ENCODE measurements around the gene CCDC9.

Gene CCDC9

DNA sequence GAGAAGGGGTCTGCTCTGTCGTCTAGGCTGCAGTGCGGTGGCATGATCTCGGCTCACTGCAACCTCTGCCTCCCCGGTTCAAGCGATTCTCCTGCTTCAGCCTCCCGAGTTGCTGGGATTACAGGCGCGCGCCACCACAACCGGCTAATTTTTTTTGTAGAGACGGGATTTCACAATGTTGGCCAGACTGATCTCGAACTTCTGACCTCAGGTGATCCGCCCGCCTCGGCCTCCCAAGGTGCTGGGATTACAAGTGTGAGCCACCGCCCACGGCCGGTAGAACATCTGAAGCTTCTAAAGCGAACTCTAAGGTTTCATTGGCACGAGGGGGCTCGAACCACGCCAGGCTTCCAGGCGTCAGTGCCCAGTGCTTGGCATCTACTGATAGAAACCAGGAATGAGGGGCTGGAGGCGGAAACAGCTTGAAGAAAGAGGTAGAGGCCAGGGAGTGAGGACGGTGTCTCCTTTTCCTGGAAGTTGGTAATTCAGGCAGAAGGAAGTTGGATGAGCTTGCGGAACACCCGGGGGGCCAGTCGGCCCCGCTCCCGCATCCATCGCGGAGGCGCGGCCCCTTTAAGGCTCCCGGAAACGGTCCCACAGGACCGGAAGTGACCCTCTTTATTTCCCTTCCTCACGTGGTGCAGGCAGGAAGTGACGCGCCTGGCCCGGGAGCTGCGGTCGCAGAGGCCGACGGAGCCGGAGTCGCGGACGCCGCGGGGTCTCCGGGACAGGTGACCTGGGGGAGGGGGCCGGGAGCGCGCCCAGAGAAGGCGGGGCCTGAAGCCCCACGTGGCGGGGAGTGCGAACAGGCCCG lies at the start of gene CCDC9:
TSS of gene CCDC9 (plus strand) at position 647 of the 814 bp plus-strand sequence. CDS start 1,876 bp downstream, outside the sequence.
- peak; percentile 57 for DNase-seq

DNA sequence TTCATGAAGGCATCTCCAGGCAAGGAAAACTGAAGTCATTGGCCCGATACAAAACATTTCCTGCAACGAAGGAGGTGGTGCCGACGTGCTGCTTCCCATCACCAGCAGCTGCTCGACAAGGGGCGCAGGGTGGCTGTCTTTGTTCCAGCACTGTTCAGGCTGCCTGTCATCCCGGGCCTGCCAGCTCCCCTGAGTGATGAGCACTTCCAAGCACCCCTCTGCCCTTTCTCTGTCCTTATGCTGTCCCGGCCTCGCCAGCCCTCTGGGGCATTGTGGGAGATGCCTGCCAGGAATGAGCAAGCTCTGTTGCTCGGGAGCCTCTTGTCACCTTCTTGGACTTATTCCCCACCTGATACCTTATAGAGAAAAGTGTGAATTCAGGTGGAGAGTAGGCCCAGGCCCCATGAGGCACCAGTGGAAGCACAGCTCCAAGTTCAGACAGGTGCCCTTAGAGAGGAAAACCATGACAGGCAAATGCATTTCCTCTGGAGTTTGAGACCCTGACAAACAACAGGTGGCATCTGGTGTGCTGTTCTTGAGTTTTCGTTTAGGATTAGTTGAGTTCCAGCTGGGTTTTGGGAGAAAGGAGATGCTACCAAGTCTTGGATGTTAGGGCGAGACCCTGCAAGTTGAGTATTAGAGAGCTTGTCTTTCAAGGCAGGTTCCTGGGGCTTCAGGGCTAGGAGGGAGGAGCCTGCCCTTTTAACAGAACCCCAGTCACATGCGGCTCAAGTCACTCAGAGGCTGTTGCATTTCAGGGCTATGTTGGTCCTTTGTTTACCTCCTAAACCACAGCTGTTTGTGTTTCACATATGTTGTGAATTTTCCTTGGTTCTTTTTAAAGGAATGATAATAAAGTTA lies 46.8 kb upstream of the CCDC9 start:
- DNase-seq: no peak

DNA sequence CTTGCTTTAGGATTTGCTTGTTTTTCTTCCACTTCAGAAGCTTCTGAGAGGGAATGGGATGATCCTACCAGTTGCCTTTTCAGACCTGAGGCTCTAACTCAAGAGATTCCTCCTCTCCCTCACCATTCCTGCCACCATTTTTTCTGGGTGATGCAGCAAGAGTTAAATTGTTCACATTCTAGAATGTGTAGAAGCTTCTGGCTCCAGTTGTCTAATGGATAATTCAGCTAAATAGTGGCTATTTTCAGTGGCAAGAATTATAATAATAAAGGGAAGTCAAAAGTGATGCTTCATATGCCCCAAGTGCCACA lies 46.2 kb upstream of the CCDC9 start:
- DNase-seq: no peak

DNA sequence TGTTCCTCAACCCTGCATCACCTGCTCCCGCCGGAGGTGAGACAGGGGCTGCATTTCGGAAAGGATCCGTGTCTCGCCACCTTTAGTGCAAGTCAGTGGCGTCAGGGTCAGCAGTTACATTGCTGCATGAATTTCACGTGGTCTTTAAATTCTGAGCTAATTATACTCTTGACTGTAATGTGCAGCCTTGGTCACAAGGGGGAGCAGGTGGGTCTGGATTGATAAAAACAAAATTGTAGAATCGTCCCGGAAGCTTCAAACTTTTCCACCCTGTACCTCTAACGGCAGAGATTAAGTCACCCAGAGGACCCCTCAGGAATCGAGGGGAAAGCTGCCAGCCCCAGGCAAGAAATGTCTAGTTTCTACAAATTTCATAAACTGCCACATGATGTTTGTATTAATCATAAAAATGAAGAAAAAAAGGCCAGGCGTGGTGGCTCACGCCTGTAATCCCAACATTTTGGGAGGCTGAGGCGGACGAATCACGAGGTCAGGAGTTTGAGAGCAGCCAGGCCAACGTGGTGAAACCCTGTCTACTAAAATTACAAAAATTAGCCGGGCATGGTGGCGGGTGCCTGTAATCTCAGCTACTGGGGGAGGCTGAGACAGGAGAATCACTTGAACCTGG lies 45.5 kb upstream of the CCDC9 start:
- no peak for DNase-seq

DNA sequence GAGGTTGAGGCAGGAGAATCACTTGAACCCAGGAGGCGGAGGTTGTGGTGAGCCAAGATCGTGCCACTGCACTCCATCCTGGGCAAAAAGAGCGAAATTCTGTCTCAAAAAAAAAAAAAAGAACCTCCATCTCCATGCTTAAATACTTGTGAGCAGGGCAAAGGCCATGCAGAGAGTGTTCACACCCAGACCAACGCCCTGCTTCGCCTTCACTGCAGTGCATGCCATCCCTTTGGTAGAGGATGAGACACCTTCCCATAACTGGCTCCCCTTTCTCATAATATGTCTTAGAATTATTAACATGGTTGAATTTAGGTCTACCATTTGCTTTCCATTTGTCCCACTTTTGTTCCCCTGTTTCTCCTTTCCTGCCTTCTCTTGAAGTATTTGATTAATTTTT lies 40.7 kb upstream of the CCDC9 start:
- no peak for DNase-seq

DNA sequence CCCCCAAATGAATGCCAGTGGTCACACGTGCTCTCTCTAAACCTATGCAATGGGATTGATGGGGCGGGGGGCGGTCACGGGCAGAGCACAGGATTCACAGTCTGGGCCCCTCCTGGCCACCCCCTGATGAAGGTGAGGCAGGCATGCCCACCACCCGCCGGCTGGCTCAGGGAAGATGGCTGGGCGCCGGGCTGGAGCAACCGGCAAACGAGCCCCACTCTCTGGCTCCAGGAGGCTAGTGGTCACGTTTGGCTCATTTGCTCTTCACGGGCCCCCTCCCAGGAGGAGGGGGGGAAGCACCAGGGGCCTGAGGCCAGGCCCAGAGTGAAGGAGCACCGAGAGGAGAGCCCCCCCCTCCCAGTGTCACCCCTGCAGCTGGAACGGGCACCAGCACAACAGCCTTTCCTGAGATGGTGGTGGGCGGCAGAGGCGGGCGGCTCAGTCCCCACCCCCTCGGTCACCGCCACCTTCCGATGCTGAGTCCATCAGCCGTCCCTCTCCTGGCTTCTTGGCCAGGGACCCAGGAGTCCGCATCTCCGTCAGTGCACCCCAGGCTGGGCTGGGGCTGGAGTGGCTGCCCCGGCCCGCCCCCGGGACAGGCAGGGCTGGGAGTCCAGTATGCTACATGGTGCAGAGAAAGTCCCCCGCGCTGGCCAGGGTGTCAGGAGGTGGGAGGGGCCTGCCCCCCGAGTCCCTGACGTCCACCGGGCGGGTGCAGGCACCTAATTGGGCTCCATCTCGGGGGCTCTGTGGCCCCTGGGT lies 35.1 kb upstream of the CCDC9 start:
- no peak for DNase-seq

DNA sequence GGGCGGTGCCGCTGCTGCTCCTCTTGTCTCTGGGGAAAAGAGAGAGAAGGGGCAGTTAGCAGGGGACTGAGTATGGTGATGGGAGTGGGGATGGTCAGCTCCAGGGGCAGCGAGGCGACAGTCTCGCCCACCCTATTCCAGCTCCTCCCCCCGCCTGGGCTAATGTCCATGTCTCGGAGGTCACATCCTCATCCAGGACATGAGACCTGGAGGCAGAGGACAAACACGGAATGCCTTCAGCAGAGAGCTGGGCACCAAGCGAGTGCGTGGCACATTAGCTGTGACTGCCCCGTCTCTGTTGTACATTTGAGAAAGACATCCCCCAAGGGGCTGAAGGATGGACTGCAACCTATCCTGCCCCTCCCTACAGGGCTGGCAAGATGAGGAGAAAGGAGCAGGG lies 34.4 kb upstream of the CCDC9 start:
- no peak for DNase-seq

DNA sequence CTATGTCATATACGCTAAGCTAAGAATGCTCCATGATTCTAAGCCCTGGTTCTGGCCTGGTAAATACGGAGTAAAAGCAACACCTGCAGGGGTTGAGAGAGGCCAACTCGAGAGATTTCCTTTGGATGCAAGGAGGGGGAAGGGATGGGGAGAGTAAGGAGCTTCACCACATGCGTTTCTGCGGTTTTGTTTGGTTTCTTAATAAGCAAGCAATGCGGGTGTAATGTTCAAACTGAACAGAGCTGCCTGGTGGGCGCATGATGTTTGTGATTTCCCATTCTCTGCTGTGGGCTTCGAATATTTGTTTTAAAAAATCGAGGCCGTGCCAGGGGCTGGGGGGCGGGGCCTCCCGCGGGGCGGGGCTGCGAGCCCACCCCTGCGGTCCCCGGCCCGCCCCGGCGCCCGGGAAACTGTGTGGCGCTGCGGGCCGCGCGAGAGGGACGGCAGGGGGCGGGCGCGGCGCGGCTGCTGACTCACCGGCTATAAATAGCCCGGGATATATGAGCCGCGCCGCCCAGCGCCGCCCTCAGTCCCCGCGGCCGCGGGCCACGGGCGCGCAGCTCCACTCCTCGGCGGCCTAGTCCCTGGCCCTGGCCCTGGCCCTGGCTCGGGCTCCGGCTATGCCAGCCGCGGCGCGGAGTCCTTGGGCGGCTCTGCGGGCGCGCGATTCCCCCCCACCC lies 30.4 kb upstream of the CCDC9 start:
- peak; percentile 33 for DNase-seq

DNA sequence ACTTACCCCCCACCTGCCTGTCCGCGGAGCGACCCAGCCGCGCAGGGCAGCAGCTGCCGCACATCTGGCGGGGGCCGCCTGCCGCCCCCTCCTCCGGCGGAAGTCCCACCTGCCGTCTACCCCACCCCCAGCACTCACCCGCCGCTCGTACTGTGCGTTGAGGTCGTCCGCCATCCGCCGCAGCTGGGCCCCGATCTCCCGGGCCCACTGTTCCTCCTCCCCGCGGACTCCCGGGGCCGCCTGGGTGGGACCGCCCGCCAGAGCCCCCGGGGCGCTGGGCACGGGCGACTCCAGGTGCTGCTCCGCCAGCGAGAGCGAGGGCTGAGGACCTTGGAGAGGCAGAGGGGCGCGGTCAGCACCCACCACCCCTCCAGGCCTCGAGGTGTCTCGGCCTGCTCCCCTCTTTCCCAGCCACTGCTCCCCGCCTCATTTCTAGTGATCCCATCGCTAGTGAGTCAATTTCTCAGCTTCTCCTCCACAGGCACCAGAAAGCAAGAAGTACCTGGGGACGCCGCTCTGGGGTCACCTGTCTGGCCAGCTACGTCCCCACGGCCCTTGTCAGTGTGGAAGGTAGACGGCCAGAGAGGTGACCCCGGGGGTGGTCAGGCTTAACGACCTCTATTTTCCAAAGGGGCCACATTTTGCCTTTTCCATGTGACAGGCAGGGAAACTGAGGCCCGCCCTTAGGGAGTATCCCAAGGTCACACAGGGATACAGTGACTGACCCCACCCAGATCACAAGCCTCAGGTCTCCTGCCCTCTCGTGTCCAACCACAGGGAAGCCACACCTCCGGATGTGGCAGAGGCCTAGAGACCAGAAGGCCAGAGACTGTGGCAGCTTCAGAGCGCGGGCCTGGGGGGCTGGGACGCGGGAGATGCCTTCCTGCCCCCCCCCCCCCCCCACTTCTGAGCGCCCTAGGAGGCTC lies 29.6 kb upstream of the CCDC9 start:
- no peak for DNase-seq

DNA sequence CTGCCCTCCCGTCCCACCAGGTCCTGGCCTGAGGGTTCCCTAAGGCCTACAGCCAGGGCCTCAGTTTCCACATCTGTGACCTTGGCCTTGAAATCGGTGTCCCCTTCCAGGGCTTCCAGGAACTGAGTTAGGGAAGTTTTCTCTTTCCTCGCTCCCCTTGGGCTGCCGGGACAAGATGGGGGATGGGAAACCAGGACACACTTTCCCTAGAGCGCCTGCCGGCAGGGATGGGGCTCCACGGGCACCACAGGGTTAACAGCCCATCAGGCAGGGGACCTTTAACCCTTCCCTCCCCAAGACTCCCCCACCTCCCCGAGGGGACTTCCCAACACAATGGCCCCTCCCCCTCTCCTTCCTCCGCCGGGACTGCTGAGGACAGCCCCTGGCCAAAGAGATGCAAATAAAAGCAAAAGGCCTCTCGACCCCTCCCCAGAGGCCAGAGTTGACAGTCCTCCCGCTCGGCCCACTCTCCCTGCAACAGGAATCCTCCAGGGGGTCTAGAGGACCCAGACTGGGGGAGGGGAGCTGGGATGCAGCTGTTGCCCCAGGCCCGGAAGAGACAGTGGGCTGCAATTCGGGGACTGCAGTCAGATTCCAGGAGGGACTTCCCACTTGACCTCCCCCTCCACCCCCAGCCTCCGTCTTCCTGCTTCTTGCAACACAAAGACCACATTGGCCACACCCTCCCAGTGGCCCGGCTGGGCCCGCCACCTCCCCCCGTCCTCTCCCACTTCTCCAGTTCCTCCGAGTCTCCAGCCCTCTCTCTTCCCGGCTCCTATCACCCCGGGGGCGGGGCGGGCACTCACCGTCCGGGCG lies 28.8 kb upstream of the CCDC9 start:
- DNase-seq: no peak

DNA sequence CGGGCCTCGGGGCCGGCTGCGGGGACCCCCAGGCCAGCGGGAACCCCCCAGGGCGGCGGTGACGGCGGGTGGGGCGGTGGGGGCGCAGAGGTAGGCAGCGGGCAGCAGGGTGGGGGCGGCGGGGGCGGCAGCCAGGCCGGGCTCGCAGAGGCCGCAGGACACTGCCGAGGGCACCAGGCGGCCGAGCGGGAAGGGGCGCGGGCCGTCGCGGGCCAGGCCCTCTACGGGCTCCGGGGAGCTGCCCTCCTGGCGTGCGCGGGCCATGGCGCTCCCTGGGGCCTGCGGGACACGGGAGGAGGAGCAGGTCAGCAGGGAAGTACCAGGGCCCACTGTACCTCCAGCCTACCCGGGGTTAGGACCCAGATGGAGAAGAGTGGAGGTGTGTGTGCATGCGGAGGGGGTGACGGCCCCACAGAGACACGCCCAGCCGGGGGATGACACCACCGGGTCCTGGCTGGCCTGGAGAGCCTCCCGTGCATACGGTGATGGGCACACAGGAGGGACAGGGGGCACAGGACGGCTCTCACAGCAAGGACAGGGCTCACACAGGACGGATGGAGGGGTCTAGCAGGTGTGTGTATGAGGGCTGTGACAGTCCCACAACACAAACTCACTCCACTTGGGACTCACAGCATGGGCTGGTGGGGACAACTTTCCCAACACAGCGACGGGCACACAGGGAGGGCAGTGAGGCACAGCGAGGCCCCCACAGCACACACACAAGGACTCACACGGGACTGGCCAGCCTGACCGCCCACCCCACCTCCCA lies 28.0 kb upstream of the CCDC9 start:
- DNase-seq: no peak

DNA sequence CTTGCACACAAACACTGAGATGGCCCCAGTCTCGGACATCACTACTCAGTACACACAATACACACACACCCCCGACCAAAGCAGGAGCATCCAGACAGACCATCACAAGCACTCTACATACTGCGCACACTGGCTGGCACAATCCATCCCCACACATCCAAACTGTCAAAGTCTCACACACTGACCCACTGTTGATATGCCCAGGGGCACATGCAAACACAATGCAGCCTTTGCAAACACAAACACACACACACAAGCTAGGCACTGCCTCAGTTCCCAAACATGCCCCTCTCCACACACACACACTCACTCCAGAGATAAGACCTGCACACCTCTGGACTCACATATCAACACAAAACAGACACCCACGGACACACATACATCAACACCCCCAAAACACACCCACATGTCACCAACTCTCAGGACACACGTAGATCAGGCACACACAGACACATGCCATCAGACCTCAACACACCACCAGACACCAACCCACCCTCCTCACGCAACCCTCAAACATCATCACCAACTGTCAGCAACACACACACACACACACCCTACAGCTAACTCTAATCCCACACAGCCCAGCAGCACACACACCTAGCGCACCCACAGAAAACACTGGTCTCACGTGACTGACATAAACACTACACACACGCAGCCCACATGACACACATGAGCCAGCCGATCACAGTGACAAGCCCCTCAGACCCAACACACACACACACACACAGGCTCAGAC lies 27.2 kb upstream of the CCDC9 start:
- DNase-seq: no peak

DNA sequence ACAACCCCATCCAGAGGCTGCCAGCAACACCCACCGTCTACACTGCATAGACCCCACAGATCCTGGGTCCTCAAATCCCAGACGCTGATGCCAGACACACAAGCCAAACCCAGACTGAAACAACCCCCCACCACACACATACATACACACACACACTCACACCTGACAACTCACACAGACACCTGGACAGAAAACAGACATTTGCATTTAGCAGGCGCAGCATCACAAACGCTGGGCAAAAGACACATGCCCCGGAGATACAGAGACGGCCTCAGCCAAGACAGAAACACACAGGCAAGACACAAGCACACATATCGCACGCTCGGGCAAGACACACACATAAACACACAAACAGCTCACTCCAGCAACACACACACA lies 26.7 kb upstream of the CCDC9 start:
- DNase-seq: no peak

DNA sequence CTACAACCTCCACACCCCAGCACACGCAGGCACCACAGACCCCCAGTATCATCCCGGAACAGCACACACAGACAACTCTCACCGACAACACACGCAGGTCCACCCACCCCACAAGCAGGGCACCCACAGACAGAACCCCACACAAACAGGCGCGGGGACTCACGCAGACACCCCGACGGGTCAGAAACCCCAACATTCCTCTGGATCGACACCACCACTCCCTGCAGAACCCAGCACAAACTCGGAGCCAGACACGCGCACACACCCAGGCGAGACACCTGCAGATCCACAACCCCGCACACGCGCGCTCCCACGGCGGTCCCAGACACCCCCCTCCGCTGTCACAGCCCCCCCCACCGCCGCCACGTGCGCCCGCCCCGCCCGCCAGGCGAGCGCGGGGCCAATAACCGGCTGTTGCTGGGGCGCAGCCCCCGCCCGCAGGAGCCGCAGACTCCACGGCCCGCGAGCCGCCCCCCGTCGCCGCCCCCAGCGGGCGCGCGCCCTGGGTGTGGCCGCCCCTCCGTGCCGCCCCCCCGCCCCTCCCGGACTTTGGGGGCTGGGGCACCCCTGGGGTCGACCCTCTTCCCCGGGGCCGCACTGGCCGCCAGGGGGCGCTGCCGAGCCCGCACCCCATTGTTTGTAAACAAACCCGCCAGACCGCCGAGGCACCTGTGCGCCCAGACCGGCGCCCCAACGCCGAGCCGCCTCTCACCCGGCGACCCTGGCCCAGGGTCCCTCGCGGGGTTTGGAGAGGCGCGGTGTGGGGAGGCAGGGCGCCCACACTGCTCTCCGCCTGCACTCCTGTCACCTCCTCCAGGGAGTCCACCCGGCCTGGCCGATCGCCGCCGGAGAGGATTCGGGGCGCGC lies 26.0 kb upstream of the CCDC9 start:
- no peak for DNase-seq

DNA sequence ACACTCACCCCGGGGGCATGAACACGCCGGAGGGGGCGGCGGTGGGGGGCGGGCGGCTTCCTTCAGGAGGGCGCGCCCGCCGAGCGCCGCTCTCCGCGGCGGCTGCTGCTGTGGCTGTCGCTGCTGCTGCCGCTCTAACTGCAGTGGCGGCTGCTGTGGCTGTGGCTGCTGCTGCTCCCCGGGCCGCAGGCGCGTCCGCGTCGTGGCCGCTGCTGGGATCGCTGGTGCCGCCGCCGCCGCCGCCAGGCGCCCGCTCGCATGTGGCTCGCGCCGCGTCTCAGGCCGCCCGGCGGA lies 25.5 kb upstream of the CCDC9 start, which contains the start of gene BBC3:
TSS of gene BBC3 (minus strand) at position 279 of the 294 bp plus-strand sequence. CDS start 2,768 bp downstream, outside the sequence.
- DNase-seq: no peak

DNA sequence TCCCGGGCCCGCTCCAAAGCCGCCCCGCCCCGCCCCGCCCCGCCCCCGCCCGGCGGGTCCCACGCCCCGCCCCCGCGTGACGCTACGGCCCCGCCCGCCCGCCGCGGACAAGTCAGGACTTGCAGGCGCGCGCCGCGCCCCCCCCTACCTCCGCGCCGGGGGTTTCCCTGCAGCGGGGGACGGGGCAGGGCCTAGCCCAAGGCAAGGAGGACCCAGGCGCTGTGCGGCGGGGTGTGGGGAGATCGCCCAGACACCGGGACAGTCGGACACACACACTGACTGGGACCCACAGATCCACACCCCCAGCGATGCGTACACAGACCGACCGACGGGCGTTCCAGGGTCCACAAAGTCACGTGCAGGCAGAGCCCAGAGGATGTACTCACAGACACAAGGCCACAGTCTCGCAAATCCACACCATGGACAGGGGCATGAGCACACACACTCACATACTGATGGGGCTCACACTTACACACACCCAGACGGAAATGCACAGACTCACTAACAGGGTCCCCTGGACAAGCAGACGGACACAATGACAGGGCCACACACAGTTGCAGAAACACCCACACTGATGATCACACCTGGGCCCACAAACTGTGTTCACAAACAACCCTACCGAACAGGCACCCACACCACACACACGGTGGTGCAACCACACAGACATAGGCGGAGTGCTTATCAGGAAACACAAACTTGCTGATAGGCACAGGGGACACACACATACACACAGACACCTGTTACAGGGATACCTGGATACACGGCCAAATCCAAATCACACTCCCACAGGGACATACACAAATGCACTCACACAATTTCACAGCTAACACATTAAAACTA lies 24.9 kb upstream of the CCDC9 start:
- DNase-seq: no peak
